Measurements from ENCODE around the gene JUP.
"Not testable (repeated sequence)": the region's sequence is repeated elsewhere in the genome, so short reads cannot be mapped to it uniquely, and the experiment has no call there.

Gene JUP

GRCh38 chr17:41786227-41787020 lies at the start of gene JUP:
JUP (minus strand) TSS chr17:41786711; CDS start chr17:41771854, 14,857 bp downstream.
- Histone ChIP-seq H3K9me3 (ENCODE audit: control insufficient read depth in 2 of 2, low read length in 2 of 2) (no peaks in the 10 kb centered on the region), H3K4me1 (ENCODE audit: control insufficient read depth, insufficient read depth, low read length) (peaks cover 28% of the 10 kb centered on the region), H3K4me3 (ENCODE audit: low read length in 2 of 2) (peak within 1 kb of the TSS; percentile 43 to 71), H3K36me3 (ENCODE audit: control insufficient read depth in 2 of 2, insufficient read depth in 2 of 2, low read length in 2 of 2) (no peaks in the 10 kb centered on the region), H3K9ac (ENCODE audit: low read length in 2 of 2) (no peak within 1 kb of the TSS), H3K27me3 (ENCODE audit: control insufficient read depth in 1 of 2, insufficient read depth in 2 of 2, low read length in 2 of 2) (peaks cover 26 to 31% of the 10 kb centered on the region in 2 donors), H3K27ac (ENCODE audit: low read length) (no peak within 1 kb of the TSS)

- H3K9ac ChIP-seq (ENCODE audit: low read length in 2 of 2), result peak within 1 kb of the TSS; percentile 79 to 87
- H3K4me3 ChIP-seq (ENCODE audit: low read length in 2 of 2), result peak within 1 kb of the TSS; percentile 82 to 83
- H3K27me3 ChIP-seq (ENCODE audit: control insufficient read depth in 1 of 2, insufficient read depth in 2 of 2, low read length in 2 of 2), result no peaks in the 10 kb centered on the region
- peaks cover 9% of the 10 kb centered on the region for H3K4me1 ChIP-seq (ENCODE audit: control insufficient read depth, insufficient read depth, low read length)
- H3K36me3 ChIP-seq (ENCODE audit: control insufficient read depth in 2 of 2, insufficient read depth in 2 of 2, low read length in 2 of 2), result peaks cover 7 to 10% of the 10 kb centered on the region in 2 donors
- H3K9me3 ChIP-seq (ENCODE audit: control insufficient read depth in 2 of 2, low read length in 2 of 2), result no peaks in the 10 kb centered on the region
- H3K27ac ChIP-seq (ENCODE audit: low read length), result peak within 1 kb of the TSS; percentile 75
Measured at GRCh38 chr17:41835800-41836549, 49.5 kb upstream of the JUP start, which contains the start of gene NT5C3B. NT5C3B (minus strand) TSS chr17:41836232; CDS start chr17:41836193, 39 bp downstream.

- peaks cover 9% of the 10 kb centered on the region for H3K4me1 ChIP-seq (ENCODE audit: control insufficient read depth, insufficient read depth, low read length)
- peak overlapping the region; percentile 76 to 87 for H3K9ac ChIP-seq (ENCODE audit: low read length in 2 of 2)
- H3K27me3 ChIP-seq (ENCODE audit: control insufficient read depth in 1 of 2, insufficient read depth in 2 of 2, low read length in 2 of 2), result no peaks in the 10 kb centered on the region
- peaks cover 12 to 15% of the 10 kb centered on the region in 2 donors for H3K36me3 ChIP-seq (ENCODE audit: control insufficient read depth in 2 of 2, insufficient read depth in 2 of 2, low read length in 2 of 2)
- H3K4me3 ChIP-seq (ENCODE audit: low read length in 2 of 2), result peak overlapping the region; percentile 82 to 83
- H3K27ac ChIP-seq (ENCODE audit: low read length), result peak overlapping the region; percentile 75
- no peaks in the 10 kb centered on the region for H3K9me3 ChIP-seq (ENCODE audit: control insufficient read depth in 2 of 2, low read length in 2 of 2)
Measured at GRCh38 chr17:41835214-41835799, 48.8 kb upstream of the JUP start.

GRCh38 chr17:41829961-41830360 lies 43.5 kb upstream of the JUP start:
- H3K4me1 ChIP-seq (ENCODE audit: control insufficient read depth, insufficient read depth, low read length); H3K9ac ChIP-seq (ENCODE audit: low read length in 2 of 2); H3K9me3 ChIP-seq (ENCODE audit: control insufficient read depth in 2 of 2, low read length in 2 of 2); H3K4me3 ChIP-seq (ENCODE audit: low read length in 2 of 2); H3K27ac ChIP-seq (ENCODE audit: low read length); H3K27me3 ChIP-seq (ENCODE audit: control insufficient read depth in 1 of 2, insufficient read depth in 2 of 2, low read length in 2 of 2): not testable (repeated sequence)
- peaks cover 39 to 47% of the 10 kb centered on the region in 2 donors for H3K36me3 ChIP-seq (ENCODE audit: control insufficient read depth in 2 of 2, insufficient read depth in 2 of 2, low read length in 2 of 2)

- H3K4me3 ChIP-seq (ENCODE audit: low read length in 2 of 2), result no peak overlapping the region
- peaks cover 35% of the 10 kb centered on the region in 2 donors for H3K36me3 ChIP-seq (ENCODE audit: control insufficient read depth in 2 of 2, insufficient read depth in 2 of 2, low read length in 2 of 2)
- H3K9me3 ChIP-seq (ENCODE audit: control insufficient read depth in 2 of 2, low read length in 2 of 2), result no peaks in the 10 kb centered on the region
- H3K27me3 ChIP-seq (ENCODE audit: control insufficient read depth in 1 of 2, insufficient read depth in 2 of 2, low read length in 2 of 2), result no peaks in the 10 kb centered on the region
- peaks cover 6% of the 10 kb centered on the region for H3K4me1 ChIP-seq (ENCODE audit: control insufficient read depth, insufficient read depth, low read length)
- no peak overlapping the region for H3K27ac ChIP-seq (ENCODE audit: low read length)
- no peak overlapping the region for H3K9ac ChIP-seq (ENCODE audit: low read length in 2 of 2)
Measured at GRCh38 chr17:41825175-41825845, 38.8 kb upstream of the JUP start.

GRCh38 chr17:41824086-41824485 lies 37.6 kb upstream of the JUP start:
- H3K4me3 ChIP-seq (ENCODE audit: low read length in 2 of 2), result no peak overlapping the region
- no peaks in the 10 kb centered on the region for H3K9me3 ChIP-seq (ENCODE audit: control insufficient read depth in 2 of 2, low read length in 2 of 2)
- peaks cover 26% of the 10 kb centered on the region in 2 donors for H3K36me3 ChIP-seq (ENCODE audit: control insufficient read depth in 2 of 2, insufficient read depth in 2 of 2, low read length in 2 of 2)
- peaks cover 6% of the 10 kb centered on the region for H3K4me1 ChIP-seq (ENCODE audit: control insufficient read depth, insufficient read depth, low read length)
- H3K27ac ChIP-seq (ENCODE audit: low read length), result no peak overlapping the region
- no peaks in the 10 kb centered on the region for H3K27me3 ChIP-seq (ENCODE audit: control insufficient read depth in 1 of 2, insufficient read depth in 2 of 2, low read length in 2 of 2)
- no peak overlapping the region for H3K9ac ChIP-seq (ENCODE audit: low read length in 2 of 2)

- H3K36me3 ChIP-seq (ENCODE audit: control insufficient read depth in 2 of 2, insufficient read depth in 2 of 2, low read length in 2 of 2), result peaks cover 22 to 23% of the 10 kb centered on the region in 2 donors
- no peak overlapping the region for H3K4me3 ChIP-seq (ENCODE audit: low read length in 2 of 2)
- H3K27ac ChIP-seq (ENCODE audit: low read length), result no peak overlapping the region
- H3K9ac ChIP-seq (ENCODE audit: low read length in 2 of 2), result no peak overlapping the region
- no peaks in the 10 kb centered on the region for H3K9me3 ChIP-seq (ENCODE audit: control insufficient read depth in 2 of 2, low read length in 2 of 2)
- H3K27me3 ChIP-seq (ENCODE audit: control insufficient read depth in 1 of 2, insufficient read depth in 2 of 2, low read length in 2 of 2), result no peaks in the 10 kb centered on the region
- peaks cover 6% of the 10 kb centered on the region for H3K4me1 ChIP-seq (ENCODE audit: control insufficient read depth, insufficient read depth, low read length)
Measured at GRCh38 chr17:41823580-41823979, 37.1 kb upstream of the JUP start.

GRCh38 chr17:41823141-41823524 lies 36.6 kb upstream of the JUP start:
- peaks cover 20 to 22% of the 10 kb centered on the region in 2 donors for H3K36me3 ChIP-seq (ENCODE audit: control insufficient read depth in 2 of 2, insufficient read depth in 2 of 2, low read length in 2 of 2)
- peaks cover 6% of the 10 kb centered on the region for H3K4me1 ChIP-seq (ENCODE audit: control insufficient read depth, insufficient read depth, low read length)
- H3K9me3 ChIP-seq (ENCODE audit: control insufficient read depth in 2 of 2, low read length in 2 of 2), result no peaks in the 10 kb centered on the region
- H3K27me3 ChIP-seq (ENCODE audit: control insufficient read depth in 1 of 2, insufficient read depth in 2 of 2, low read length in 2 of 2), result no peaks in the 10 kb centered on the region
- H3K27ac ChIP-seq (ENCODE audit: low read length), result no peak overlapping the region
- no peak overlapping the region for H3K9ac ChIP-seq (ENCODE audit: low read length in 2 of 2)
- no peak overlapping the region for H3K4me3 ChIP-seq (ENCODE audit: low read length in 2 of 2)

- H3K9ac ChIP-seq (ENCODE audit: low read length in 2 of 2), result no peak overlapping the region
- H3K4me3 ChIP-seq (ENCODE audit: low read length in 2 of 2), result no peak overlapping the region
- no peak overlapping the region for H3K27ac ChIP-seq (ENCODE audit: low read length)
- no peaks in the 10 kb centered on the region for H3K9me3 ChIP-seq (ENCODE audit: control insufficient read depth in 2 of 2, low read length in 2 of 2)
- peaks cover 2% of the 10 kb centered on the region for H3K4me1 ChIP-seq (ENCODE audit: control insufficient read depth, insufficient read depth, low read length)
- H3K27me3 ChIP-seq (ENCODE audit: control insufficient read depth in 1 of 2, insufficient read depth in 2 of 2, low read length in 2 of 2), result no peaks in the 10 kb centered on the region
- peaks cover 15 to 16% of the 10 kb centered on the region in 2 donors for H3K36me3 ChIP-seq (ENCODE audit: control insufficient read depth in 2 of 2, insufficient read depth in 2 of 2, low read length in 2 of 2)
Measured at GRCh38 chr17:41822216-41823140, 36.0 kb upstream of the JUP start.
